ENCODE measurements around the gene MAP4K2. TPM values are rescaled to one million over a fixed set of nuclear protein-coding genes. Genes with fewer than 3 reads are reported as not detected.

Gene MAP4K2
- total RNA-seq, 1 experiment from 2014 or later: 24.7 TPM

DNA sequence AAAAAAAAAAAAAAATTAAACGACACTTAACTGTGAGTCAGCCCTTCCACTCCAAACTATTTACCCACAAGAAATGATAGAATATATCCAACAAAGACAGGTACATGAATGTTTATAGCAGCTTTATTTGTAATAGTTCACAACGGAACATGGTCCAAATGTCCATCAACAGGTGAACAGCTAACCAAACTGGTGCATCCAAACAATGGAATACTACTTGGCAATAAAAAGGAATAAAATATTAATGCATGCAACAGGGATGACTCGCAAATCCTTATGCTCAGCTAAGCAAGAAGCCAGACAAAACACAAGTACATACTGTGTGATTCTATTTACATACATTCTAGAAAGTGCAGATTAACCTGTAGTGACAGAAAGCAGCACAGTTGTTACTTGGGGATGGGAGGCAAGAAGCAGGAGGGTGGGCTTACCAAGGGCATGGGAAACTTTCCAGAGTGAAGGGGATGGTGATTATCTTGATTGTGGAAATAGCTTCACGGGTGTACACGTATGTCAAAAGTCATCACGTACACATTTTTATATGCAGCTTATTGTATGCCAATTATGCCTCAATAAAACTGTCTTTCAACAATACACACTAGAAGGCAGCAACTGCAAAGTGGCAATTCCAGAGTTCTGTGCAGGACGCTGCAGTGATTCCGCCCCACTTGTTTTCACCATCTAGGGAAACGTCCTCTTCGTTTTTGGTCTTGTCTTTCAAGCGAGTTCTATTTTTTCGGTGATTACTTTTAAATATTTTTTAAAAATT lies 18.0 kb downstream of the MAP4K2 start:
- H3K4me1 Mint-ChIP-seq: peaks cover 4 to 5% of the 10 kb centered on the region in 2 experiments; a peak in 2 of 4 replicates
- H3K27me3 Mint-ChIP-seq (ENCODE audit: low read depth): no peaks in the 10 kb centered on the region
- H3K4me3 Mint-ChIP-seq: no peak overlapping the region
- Histone ChIP-seq H3K79me2 (ENCODE audit: insufficient read depth, low read length) (no peaks in the 10 kb centered on the region), H2BK20ac (ENCODE audit: low read depth, low read length, poor library complexity, severe bottlenecking) (no peak overlapping the region), H4K5ac (ENCODE audit: insufficient read length, low read depth, low read length) (no peak overlapping the region), H3K23me2 (ENCODE audit: insufficient read length, low read depth, low read length, poor library complexity, severe bottlenecking) (no peaks in the 10 kb centered on the region), H3K9me3 (ENCODE audit: control insufficient read depth, low read depth, low read length) (no peaks in the 10 kb centered on the region), H3K9ac (ENCODE audit: extremely low read depth, insufficient read length, low read length) (no peak overlapping the region), H3K27ac (ENCODE audit: insufficient read length, low read depth, low read length) (no peak overlapping the region), H3T11ph (ENCODE audit: low read length) (no peak overlapping the region), H4K20me1 (ENCODE audit: control insufficient read depth, insufficient read depth, insufficient read length) (no peaks in the 10 kb centered on the region), H2BK120ac (ENCODE audit: low read depth, low read length, poor library complexity, severe bottlenecking) (no peak overlapping the region), H2BK5ac (ENCODE audit: insufficient read length, low read length) (no peak overlapping the region), H3K23ac (ENCODE audit: insufficient read length, low read depth, low read length) (no peak overlapping the region), H2AFZ (ENCODE audit: low read length) (no peak overlapping the region), H3K18ac (ENCODE audit: insufficient read length, low read depth, low read length) (no peak overlapping the region), H3K56ac (ENCODE audit: insufficient read length, low read depth, low read length) (no peak overlapping the region), H4K8ac (replicated peaks; ENCODE audit: insufficient read length, low read depth, low read length) (no peak overlapping the region), H2BK15ac (ENCODE audit: low read depth, low read length) (no peak overlapping the region), H3K14ac (ENCODE audit: insufficient read depth, low read length) (no peak overlapping the region), H3K27me3 (ENCODE audit: insufficient read depth, low read length) (no peaks in the 10 kb centered on the region), H3K4me1 (ENCODE audit: insufficient read depth, low read length) (no peaks in the 10 kb centered on the region), H2BK12ac (ENCODE audit: insufficient read length, low read depth, low read length) (no peak overlapping the region), H4K91ac (ENCODE audit: insufficient read length, low read depth, low read length) (no peak overlapping the region), H3K79me1 (ENCODE audit: insufficient read depth, low read depth, low read length, poor library complexity, severe bottlenecking) (no peaks in the 10 kb centered on the region), H2AK5ac (ENCODE audit: insufficient read length, low read length) (no peak overlapping the region), H3K4ac (ENCODE audit: low read depth, low read length) (no peak overlapping the region), H3K4me2 (ENCODE audit: insufficient read depth, insufficient read length, low read length) (no peak overlapping the region)
- no peak for DNase-seq
- H3K27ac Mint-ChIP-seq: no peak overlapping the region
- WGBS (ENCODE audit: extremely low coverage, insufficient read length, low lambda C conversion rate): no CpG with 5 or more reads among the region's 12 CpGs
- TF ChIP-seq, protein P1, sequence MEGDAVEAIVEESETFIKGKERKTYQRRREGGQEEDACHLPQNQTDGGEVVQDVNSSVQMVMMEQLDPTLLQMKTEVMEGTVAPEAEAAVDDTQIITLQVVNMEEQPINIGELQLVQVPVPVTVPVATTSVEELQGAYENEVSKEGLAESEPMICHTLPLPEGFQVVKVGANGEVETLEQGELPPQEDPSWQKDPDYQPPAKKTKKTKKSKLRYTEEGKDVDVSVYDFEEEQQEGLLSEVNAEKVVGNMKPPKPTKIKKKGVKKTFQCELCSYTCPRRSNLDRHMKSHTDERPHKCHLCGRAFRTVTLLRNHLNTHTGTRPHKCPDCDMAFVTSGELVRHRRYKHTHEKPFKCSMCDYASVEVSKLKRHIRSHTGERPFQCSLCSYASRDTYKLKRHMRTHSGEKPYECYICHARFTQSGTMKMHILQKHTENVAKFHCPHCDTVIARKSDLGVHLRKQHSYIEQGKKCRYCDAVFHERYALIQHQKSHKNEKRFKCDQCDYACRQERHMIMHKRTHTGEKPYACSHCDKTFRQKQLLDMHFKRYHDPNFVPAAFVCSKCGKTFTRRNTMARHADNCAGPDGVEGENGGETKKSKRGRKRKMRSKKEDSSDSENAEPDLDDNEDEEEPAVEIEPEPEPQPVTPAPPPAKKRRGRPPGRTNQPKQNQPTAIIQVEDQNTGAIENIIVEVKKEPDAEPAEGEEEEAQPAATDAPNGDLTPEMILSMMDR (conservative IDR thresholded peaks at IDR 0.05): no peak
- no peaks in the 10 kb centered on the region for H3K9me3 Mint-ChIP-seq
- peaks cover 0 to 4% (median under 1%) of the 10 kb centered on the region in 3 experiments; a peak in 2 of 7 replicates for H3K36me3 Mint-ChIP-seq (ENCODE audit: insufficient read depth in 1 of 3, low read depth in 3 of 3)

All from H9 (cell line).